ENCODE measurements around the gene ZNF20.

ZNF20 gene

GRCh38 chr19:12139885-12140544 lies at the start of gene ZNF20:
Gene ZNF20, minus strand, starts transcription at chr19:12140350. Its CDS starts 168 bp downstream, at chr19:12140182.
- Histone ChIP-seq H3K36me3 (ENCODE audit: control insufficient read depth, insufficient read depth, low read length) (no peaks in the 10 kb centered on the region), H3K9me3 (ENCODE audit: control insufficient read depth, low read length) (no peaks in the 10 kb centered on the region), H3K4me3 (ENCODE audit: low read depth, low read length) (peak within 1 kb of the TSS; percentile 96), H3K4me1 (peaks cover 5% of the 10 kb centered on the region), H3K79me2 (no peaks in the 10 kb centered on the region), H3K27me3 (ENCODE audit: control insufficient read depth, insufficient read depth, low read length) (no peaks in the 10 kb centered on the region), H3K9ac (peak within 1 kb of the TSS; percentile 56), H2AFZ (peak within 1 kb of the TSS; percentile 93), H3K27ac (peak within 1 kb of the TSS; percentile 80), H3K4me2 (ENCODE audit: low read length) (peak within 1 kb of the TSS; percentile 77)
- no peak for TF ChIP-seq CTCF (IDR thresholded peaks at IDR 0.05)

GRCh38 chr19:12187625-12188024 lies 47.5 kb upstream of the ZNF20 start:
- Histone ChIP-seq H3K9ac (no peak overlapping the region), H3K36me3 (ENCODE audit: control insufficient read depth, insufficient read depth, low read length) (peaks cover 9% of the 10 kb centered on the region), H3K9me3 (ENCODE audit: control insufficient read depth, low read length) (no peaks in the 10 kb centered on the region), H3K4me1 (no peaks in the 10 kb centered on the region), H3K4me3 (ENCODE audit: low read depth, low read length) (no peak overlapping the region), H3K27ac (no peak overlapping the region), H3K27me3 (ENCODE audit: control insufficient read depth, insufficient read depth, low read length) (no peaks in the 10 kb centered on the region), H3K4me2 (ENCODE audit: low read length) (no peak overlapping the region), H2AFZ (no peak overlapping the region), H3K79me2 (peaks cover 10% of the 10 kb centered on the region)
- no peak for TF ChIP-seq CTCF (IDR thresholded peaks at IDR 0.05)

- H3K27ac ChIP-seq: no peak overlapping the region
- H3K27me3 ChIP-seq (ENCODE audit: control insufficient read depth, insufficient read depth, low read length): no peaks in the 10 kb centered on the region
- no peaks in the 10 kb centered on the region for H3K9me3 ChIP-seq (ENCODE audit: control insufficient read depth, low read length)
- no peak overlapping the region for H3K9ac ChIP-seq
- H3K36me3 ChIP-seq (ENCODE audit: control insufficient read depth, insufficient read depth, low read length): no peaks in the 10 kb centered on the region
- no peak overlapping the region for H2AFZ ChIP-seq
- H3K79me2 ChIP-seq: peaks cover 69% of the 10 kb centered on the region
- no peak for TF ChIP-seq CTCF (IDR thresholded peaks at IDR 0.05)
- H3K4me1 ChIP-seq: no peaks in the 10 kb centered on the region
- no peak overlapping the region for H3K4me2 ChIP-seq (ENCODE audit: low read length)
- H3K4me3 ChIP-seq (ENCODE audit: low read depth, low read length): no peak overlapping the region
Measured at GRCh38 chr19:12180377-12180776, 40.2 kb upstream of the ZNF20 start.

DNA sequence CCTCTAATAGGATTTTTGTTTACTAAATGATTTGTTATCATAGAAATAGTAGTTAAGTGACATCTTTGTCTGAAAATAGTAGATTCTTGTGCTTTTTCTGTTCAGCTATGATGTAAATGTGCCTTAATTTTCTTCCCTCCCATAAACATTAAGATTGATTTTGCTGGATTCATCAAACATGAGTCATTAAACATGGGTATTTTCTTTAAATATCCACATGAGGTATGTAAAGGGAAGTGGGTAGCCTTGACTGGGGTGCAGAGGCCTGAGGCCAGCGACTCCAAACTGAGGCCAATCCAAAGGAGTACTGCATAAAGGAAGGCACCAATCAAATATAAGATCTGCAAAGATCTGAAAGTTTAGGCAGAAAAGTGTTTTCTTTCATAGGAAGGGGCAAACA lies 26.5 kb upstream of the ZNF20 start:
- no peaks in the 10 kb centered on the region for H3K36me3 ChIP-seq (ENCODE audit: control insufficient read depth, insufficient read depth, low read length)
- no peak overlapping the region for H3K4me3 ChIP-seq (ENCODE audit: low read depth, low read length)
- no peak overlapping the region for H3K9ac ChIP-seq
- H3K27me3 ChIP-seq (ENCODE audit: control insufficient read depth, insufficient read depth, low read length): no peaks in the 10 kb centered on the region
- H3K79me2 ChIP-seq: peaks cover 56% of the 10 kb centered on the region
- no peak for TF ChIP-seq CTCF (IDR thresholded peaks at IDR 0.05)
- no peak overlapping the region for H2AFZ ChIP-seq
- H3K4me2 ChIP-seq (ENCODE audit: low read length): no peak overlapping the region
- no peaks in the 10 kb centered on the region for H3K9me3 ChIP-seq (ENCODE audit: control insufficient read depth, low read length)
- H3K27ac ChIP-seq: no peak overlapping the region
- H3K4me1 ChIP-seq: peaks cover 5% of the 10 kb centered on the region

DNA sequence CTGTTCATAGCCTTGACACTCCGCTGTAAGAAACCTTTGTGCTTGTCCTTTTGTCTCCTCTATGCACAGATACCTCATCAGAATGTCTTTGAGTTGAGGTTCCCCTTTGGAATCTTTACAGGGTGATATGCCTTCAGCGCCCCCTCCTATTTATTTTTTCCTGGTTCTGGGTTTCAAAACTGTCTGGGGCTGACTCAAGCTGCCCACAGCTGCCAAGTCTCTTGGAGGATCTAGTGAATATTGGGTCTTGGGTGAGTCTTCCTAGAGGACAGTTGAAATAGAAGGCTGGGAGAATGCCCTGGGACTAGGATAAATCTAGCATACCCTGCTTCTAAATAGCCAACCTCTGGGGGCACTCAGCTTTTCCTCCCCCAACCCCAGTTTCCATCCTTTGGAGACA lies 23.7 kb upstream of the ZNF20 start:
- H3K4me3 ChIP-seq (ENCODE audit: low read depth, low read length): peak overlapping the region; percentile 90
- no peak for TF ChIP-seq CTCF (IDR thresholded peaks at IDR 0.05)

More for the DNA sequence above, 23.7 kb upstream of the ZNF20 start:
- no peaks in the 10 kb centered on the region for H3K9me3 ChIP-seq (ENCODE audit: control insufficient read depth, low read length)
- peak overlapping the region; percentile 81 for H2AFZ ChIP-seq
- peak overlapping the region; percentile 70 for H3K27ac ChIP-seq
- H3K36me3 ChIP-seq (ENCODE audit: control insufficient read depth, insufficient read depth, low read length): no peaks in the 10 kb centered on the region
- H3K4me2 ChIP-seq (ENCODE audit: low read length): peak overlapping the region; percentile 79
- H3K9ac ChIP-seq: no peak overlapping the region
- H3K4me1 ChIP-seq: peaks cover 5% of the 10 kb centered on the region
- H3K79me2 ChIP-seq: peaks cover 35% of the 10 kb centered on the region
- H3K27me3 ChIP-seq (ENCODE audit: control insufficient read depth, insufficient read depth, low read length): no peaks in the 10 kb centered on the region
